B cell (primary cell): Measurements from ENCODE around the gene FBXL16. TPM values are rescaled to one million over a fixed set of nuclear protein-coding genes. Genes with fewer than 3 reads are reported as not detected.

Source experiments
- ATAC-seq: fragments of 200-7000 bp; cut with Tn5 transposase; one replicate; pipeline ENCODE4 v1.10.0; 2021; ENCODE audit warnings: low read depth, mild to moderate bottlenecking, moderate number of reproducible peaks, moderate library complexity
- CTCF ChIA-PET: fragments of 350-600 bp; sonication (Branson Sonifier 250); formaldehyde crosslinking; loops from one replicate; lab custom pipeline; 2021; ENCODE audit warnings: antibody characterized with exemption, inconsistent platforms; lab: Charles Lee
- POLR2A ChIA-PET: fragments of 350-600 bp; sonication (Branson Sonifier 250); formaldehyde crosslinking; loops from one replicate; lab custom pipeline; 2021; ENCODE audit warnings: antibody characterized with exemption; lab: Charles Lee
- DNase-seq: peaks from one replicate; pipeline ENCODE4 v3.0.0; 2013
- H2AFZ ChIP-seq: 2 replicates; pipeline ENCODE4 v1.6.1; 2012; ENCODE audit warnings: mild to moderate bottlenecking, low read depth, low read length; ENCODE audit not compliant: insufficient read depth, poor library complexity, severe bottlenecking
- H3K27ac ChIP-seq, 2 donors: 1 replicate in 1 of 2; 2 replicates in 1 of 2; pipeline ENCODE4 v1.5.1; 2012 to 2013; ENCODE audit warnings: low read length in 2 of 2, mild to moderate bottlenecking in 2 of 2, moderate library complexity in 1 of 2
- H3K27me3 ChIP-seq, 4 experiments: fragments of 200-600 bp in 1 of 4; sonication (generic) in 1 of 4; replicated peaks in 1 of 4; 1 replicate in 2 of 4; 2 replicates in 2 of 4; pipeline versions ENCODE4 v1.6.1 to v1.7.0; 2013 to 2016; ENCODE audit warnings: low read length in 3 of 4, mild to moderate bottlenecking in 2 of 4, mixed read lengths in 1 of 4, moderate library complexity in 1 of 4; ENCODE audit not compliant: insufficient read depth in 4 of 4, control insufficient read depth in 3 of 4; ENCODE audit errors: control extremely low read depth in 1 of 4
- H3K36me3 ChIP-seq, 2 experiments: replicated peaks in 1 of 2; 1 replicate in 1 of 2; 2 replicates in 1 of 2; pipeline versions ENCODE4 v1.6.1 to v1.7.1; 2013; ENCODE audit warnings: low read length in 1 of 2; ENCODE audit not compliant: insufficient read depth in 2 of 2, control insufficient read depth in 1 of 2; ENCODE audit errors: control extremely low read depth in 1 of 2, extremely low read depth in 1 of 2
- H3K4me1 ChIP-seq, 2 donors: fragments of 200-600 bp in 1 of 2; sonication (generic) in 1 of 2; 1 replicate in 1 of 2; 2 replicates in 1 of 2; pipeline versions ENCODE4 v1.5.1 to v1.6.1; 2013 to 2017; ENCODE audit warnings: low read length in 2 of 2; ENCODE audit not compliant: control insufficient read depth in 2 of 2, insufficient read depth in 2 of 2
- H3K4me2 ChIP-seq: replicated peaks from 2 replicates; pipeline ENCODE3; 2012; ENCODE audit warnings: mild to moderate bottlenecking, low read depth, low read length; ENCODE audit not compliant: poor library complexity, severe bottlenecking
- H3K4me3 ChIP-seq, 5 experiments: fragments of 200-600 bp in 1 of 5; sonication (generic) in 1 of 5; 1 replicate in 3 of 5; 2 replicates in 2 of 5; pipeline versions ENCODE4 v1.5.1 to v1.7.0; 2011 to 2016; ENCODE audit warnings: low read length in 4 of 5, mild to moderate bottlenecking in 4 of 5, low read depth in 2 of 5, control low read depth in 1 of 5, moderate library complexity in 1 of 5; ENCODE audit not compliant: insufficient read depth in 1 of 5; ENCODE audit errors: control extremely low read depth in 1 of 5, extremely low read depth in 1 of 5
- H3K79me2 ChIP-seq: fragments of 200-600 bp; sonication (generic); one replicate; pipeline ENCODE4 v1.6.0; 2016; ENCODE audit warnings: low read length; ENCODE audit not compliant: control insufficient read depth, insufficient read depth
- H3K9ac ChIP-seq: fragments of 200-600 bp; sonication (generic); 2 replicates; pipeline ENCODE4 v1.6.1; 2017; ENCODE audit warnings: mild to moderate bottlenecking, low read length, moderate library complexity
- H3K9me3 ChIP-seq, 3 donors: one replicate each; pipeline versions ENCODE4 v1.6.1 to v1.7.1; 2013; ENCODE audit warnings: low read length in 2 of 3; ENCODE audit not compliant: control insufficient read depth in 2 of 3, insufficient read depth in 1 of 3; ENCODE audit errors: control extremely low read depth in 1 of 3
- H4K20me1 ChIP-seq: 2 replicates; pipeline ENCODE4 v1.6.0; 2012; ENCODE audit warnings: mild to moderate bottlenecking, low read length; ENCODE audit not compliant: insufficient read depth, control insufficient read depth, poor library complexity, severe bottlenecking
- H3K27ac Mint-ChIP-seq: one replicate; pipeline ENCODE4 v1.8.0; 2021; ENCODE audit warnings: mixed read lengths
- H3K27me3 Mint-ChIP-seq: one replicate; pipeline ENCODE4 v1.8.0; 2021; ENCODE audit warnings: mixed read lengths
- H3K4me1 Mint-ChIP-seq: one replicate; pipeline ENCODE4 v1.8.0; 2021; ENCODE audit warnings: mixed read lengths
- H3K4me3 Mint-ChIP-seq: one replicate; pipeline ENCODE4 v1.8.0; 2021; ENCODE audit warnings: mixed read lengths
- H3K9me3 Mint-ChIP-seq: one replicate; pipeline ENCODE4 v1.8.0; 2022; ENCODE audit warnings: mixed read lengths; ENCODE audit not compliant: insufficient read depth
- CTCF ChIP-seq: fragments of 200-600 bp; IDR thresholded peaks from one replicate; pipeline ENCODE4 v1.8.0; 2022; ENCODE audit warnings: antibody characterized with exemption, mild to moderate bottlenecking
- EZH2 ChIP-seq: IDR thresholded peaks from 2 replicates; pipeline ENCODE4 v1.6.1; 2012; ENCODE audit warnings: borderline replicate concordance, low read depth, mild to moderate bottlenecking, moderate library complexity, low read length; ENCODE audit not compliant: insufficient read depth, poor library complexity, severe bottlenecking
- WGBS: methylation state at CpG from one replicate; pipeline ENCODE4 v1.1.5; 2013; ENCODE audit warnings: missing lambda C conversion rate; ENCODE audit not compliant: insufficient coverage; 5-methylcytosine and 5-hydroxymethylcytosine counted together
- intact Hi-C: fragments of 100-400 bp; cut with micrococcal nuclease; formaldehyde crosslinking; loops from one replicate; pipeline ENCODE4 v1.10.0; 2022
- polyA plus RNA-seq: library from polyadenylated mRNA; depleted of rRNA; stranded (reverse); fragments of >200 nt; gene quantifications from 2 replicates; pipeline ENCODE4 v1.2.3, GENCODE V29; 2012
- total RNA-seq, 2 donors: library from RNA; stranded (reverse); fragments of 120-200 nt in 1 of 2; gene quantifications; 1 replicate in 1 of 2; 2 replicates in 1 of 2; pipeline versions ENCODE4 v1.2.3 to v1.2.4, GENCODE V29; 2013 to 2022

The FBXL16 gene
- total and polyA plus RNA-seq, 2 donors (not counting 1 experiment from before 2014, with no cell fraction given): 2.2 to 5.8 TPM

GRCh38 chr16:671353-672131 lies 34.1 kb downstream of the FBXL16 start:
- H3K4me3 Mint-ChIP-seq: no peak overlapping the region
- H3K79me2 ChIP-seq: peaks cover 5% of the 10 kb centered on the region
- TF ChIP-seq CTCF (no peak), EZH2 (no peak)
- no peak for ATAC-seq
- H3K27me3 Mint-ChIP-seq: peaks cover 6% of the 10 kb centered on the region
- H3K36me3 ChIP-seq: peaks cover 0 to 31% of the 10 kb centered on the region in 2 experiments
- ChIA-PET CTCF (interaction anchor here (1.0 kb wide), 1 partner anchor 100 kb away, joined by 3 read pairs; no protein-coding TSS in a partner anchor), POLR2A (no interaction called here)
- no peak overlapping the region for H3K9ac ChIP-seq
- no peak overlapping the region for H2AFZ ChIP-seq
- H4K20me1 ChIP-seq: peaks cover 31% of the 10 kb centered on the region
- H3K27me3 ChIP-seq: peaks cover 0 to 16% (median 7%) of the 10 kb centered on the region in 4 experiments
- peaks cover 21 to 32% of the 10 kb centered on the region in 2 donors for H3K4me1 ChIP-seq
- peaks cover 19% of the 10 kb centered on the region for H3K4me1 Mint-ChIP-seq
- H3K4me2 ChIP-seq: no peak overlapping the region
- intact Hi-C loops: no loop called here
- peaks cover 0 to 4% (median 0%) of the 10 kb centered on the region in 3 donors for H3K9me3 ChIP-seq
- H3K9me3 Mint-ChIP-seq: no peaks in the 10 kb centered on the region
- H3K27ac Mint-ChIP-seq: no peak overlapping the region
- 94% methylated on average over 32 of the region's 40 CpGs for WGBS
- no peak overlapping the region for H3K4me3 ChIP-seq
- H3K27ac ChIP-seq: no peak overlapping the region
- DNase-seq: no peak
